Activated T-helper 2 cell treated with anti-CD3 and anti-CD28 coated beads, Interferon-gamma antibody, Interleukin-2, Interleukin-4, amounts not matched to agents 10 μg/mL and 5 μg/mL and 100 μg/mL, durations not matched to agents 14 hours and 24 hours and 36 hours (primary cell): ENCODE data around the gene CRYBA1. TPM values are rescaled to one million over a fixed set of nuclear protein-coding genes. Genes with fewer than 3 reads are reported as not detected.
"Not testable (repeated sequence)": the region's sequence is repeated elsewhere in the genome, so short reads cannot be mapped to it uniquely, and the experiment has no call there.

Source experiments
- DNase-seq: peaks from one replicate; pipeline ENCODE4 v3.0.0; 2021; ENCODE audit warnings: low spot score
- H3K27ac Mint-ChIP-seq: one replicate; pipeline ENCODE4 v1.8.0; 2021; ENCODE audit warnings: mixed read lengths
- H3K27me3 Mint-ChIP-seq: one replicate; pipeline ENCODE4 v1.8.0; 2021; ENCODE audit warnings: low read depth, mixed read lengths
- H3K36me3 Mint-ChIP-seq: one replicate; pipeline ENCODE4 v1.8.0; 2021; ENCODE audit warnings: low read depth, mixed read lengths
- H3K4me1 Mint-ChIP-seq: one replicate; pipeline ENCODE4 v1.8.0; 2021; ENCODE audit warnings: low read depth, mixed read lengths
- H3K4me3 Mint-ChIP-seq: one replicate; pipeline ENCODE4 v1.8.0; 2021; ENCODE audit warnings: low read depth, mild to moderate bottlenecking, moderate library complexity, mixed read lengths
- H3K9me3 Mint-ChIP-seq: one replicate; pipeline ENCODE4 v1.8.0; 2021; ENCODE audit warnings: mixed read lengths
- intact Hi-C: fragments of 100-400 bp; cut with micrococcal nuclease; formaldehyde crosslinking; loops from one replicate; pipeline ENCODE4 v1.15.1; 2023
- total RNA-seq: library from RNA; stranded (reverse); gene quantifications from 2 replicates; pipeline ENCODE4 v1.2.3, GENCODE V29; 2022

CRYBA1 gene
- total RNA-seq, 1 donor from 2014 or later = not detected

GRCh38 chr17:29216181-29216580 lies 30.5 kb upstream of the CRYBA1 start:
- H3K4me1 Mint-ChIP-seq = peaks cover 6% of the 10 kb centered on the region
- intact Hi-C loops = no loop called here

GRCh38 chr17:29216856-29217255 lies 29.8 kb upstream of the CRYBA1 start:
- Mint-ChIP-seq H3K4me3 (no peak overlapping the region), H3K4me1 (peaks cover 6% of the 10 kb centered on the region), H3K27ac (no peak overlapping the region), H3K36me3 (no peaks in the 10 kb centered on the region), H3K9me3 (no peaks in the 10 kb centered on the region), H3K27me3 (peaks cover 3% of the 10 kb centered on the region)
- DNase-seq = no peak
- intact Hi-C loops = no loop called here

More at GRCh38 chr17:29216181-29216580, 30.5 kb upstream of the CRYBA1 start:
- Mint-ChIP-seq H3K27ac (no peak overlapping the region), H3K36me3 (no peaks in the 10 kb centered on the region), H3K9me3 (no peaks in the 10 kb centered on the region), H3K4me3 (no peak overlapping the region), H3K27me3 (peaks cover 3% of the 10 kb centered on the region)
- no peak for DNase-seq

GRCh38 chr17:29219378-29220047 lies 27.1 kb upstream of the CRYBA1 start:
- H3K4me3 Mint-ChIP-seq = no peak overlapping the region
- no peaks in the 10 kb centered on the region for H3K9me3 Mint-ChIP-seq
- DNase-seq = peak; percentile 62
- peaks cover 6% of the 10 kb centered on the region for H3K4me1 Mint-ChIP-seq
- H3K27ac Mint-ChIP-seq = no peak overlapping the region
- H3K27me3 Mint-ChIP-seq = peaks cover 3% of the 10 kb centered on the region
- no peaks in the 10 kb centered on the region for H3K36me3 Mint-ChIP-seq
- intact Hi-C loops = loop anchor here (1.0 kb wide), 1 partner anchor 70 kb away; no protein-coding TSS in a partner anchor

GRCh38 chr17:29221338-29221737 lies 25.3 kb upstream of the CRYBA1 start:
- H3K36me3 Mint-ChIP-seq, DNase-seq, H3K27me3 Mint-ChIP-seq, H3K4me3 Mint-ChIP-seq, H3K9me3 Mint-ChIP-seq, intact Hi-C loops, H3K27ac Mint-ChIP-seq: not testable (repeated sequence)
- H3K4me1 Mint-ChIP-seq = peaks cover 10% of the 10 kb centered on the region

GRCh38 chr17:29225396-29225795 lies 21.3 kb upstream of the CRYBA1 start:
- Mint-ChIP-seq H3K27ac (no peak overlapping the region), H3K9me3 (no peaks in the 10 kb centered on the region), H3K4me3 (no peak overlapping the region), H3K27me3 (peaks cover 5% of the 10 kb centered on the region), H3K36me3 (no peaks in the 10 kb centered on the region), H3K4me1 (peaks cover 4% of the 10 kb centered on the region)
- intact Hi-C loops = no loop called here
- DNase-seq = no peak

GRCh38 chr17:29233301-29233700 lies 13.4 kb upstream of the CRYBA1 start:
- intact Hi-C loops = no loop called here
- DNase-seq = no peak
- no peaks in the 10 kb centered on the region for H3K36me3 Mint-ChIP-seq
- peaks cover 3% of the 10 kb centered on the region for H3K27me3 Mint-ChIP-seq
- no peaks in the 10 kb centered on the region for H3K9me3 Mint-ChIP-seq
- H3K4me3 Mint-ChIP-seq = no peak overlapping the region
- H3K27ac Mint-ChIP-seq = no peak overlapping the region
- no peaks in the 10 kb centered on the region for H3K4me1 Mint-ChIP-seq

GRCh38 chr17:29234972-29235371 lies 11.7 kb upstream of the CRYBA1 start:
- H3K4me1 Mint-ChIP-seq, intact Hi-C loops, DNase-seq, H3K27ac Mint-ChIP-seq, H3K9me3 Mint-ChIP-seq, H3K27me3 Mint-ChIP-seq, H3K36me3 Mint-ChIP-seq, H3K4me3 Mint-ChIP-seq: not testable (repeated sequence)

- peaks cover 4% of the 10 kb centered on the region for H3K4me1 Mint-ChIP-seq
- intact Hi-C loops = no loop called here
- no peaks in the 10 kb centered on the region for H3K36me3 Mint-ChIP-seq
- no peak overlapping the region for H3K4me3 Mint-ChIP-seq
- H3K27me3 Mint-ChIP-seq = peaks cover 2% of the 10 kb centered on the region
- no peak for DNase-seq
- H3K27ac Mint-ChIP-seq = no peak overlapping the region
- H3K9me3 Mint-ChIP-seq = no peaks in the 10 kb centered on the region
These were observed 10.8 kb upstream of the CRYBA1 start for GRCh38 chr17:29235904-29236303.

- H3K4me3 Mint-ChIP-seq = no peak overlapping the region
These were observed 9.1 kb upstream of the CRYBA1 start for GRCh38 chr17:29237476-29238132.

GRCh38 chr17:29238133-29238850 lies 8.4 kb upstream of the CRYBA1 start:
- DNase-seq = no peak
- H3K4me1 Mint-ChIP-seq = peaks cover 6% of the 10 kb centered on the region
- H3K9me3 Mint-ChIP-seq = no peaks in the 10 kb centered on the region
- intact Hi-C loops = no loop called here
- H3K27ac Mint-ChIP-seq = no peak overlapping the region
- H3K27me3 Mint-ChIP-seq = peaks cover 2% of the 10 kb centered on the region
- no peak overlapping the region for H3K4me3 Mint-ChIP-seq
- no peaks in the 10 kb centered on the region for H3K36me3 Mint-ChIP-seq

More at GRCh38 chr17:29237476-29238132, 9.1 kb upstream of the CRYBA1 start:
- DNase-seq = no peak
- H3K36me3 Mint-ChIP-seq = no peaks in the 10 kb centered on the region
- H3K27ac Mint-ChIP-seq = no peak overlapping the region
- peaks cover 6% of the 10 kb centered on the region for H3K4me1 Mint-ChIP-seq
- no peaks in the 10 kb centered on the region for H3K9me3 Mint-ChIP-seq
- peaks cover 2% of the 10 kb centered on the region for H3K27me3 Mint-ChIP-seq
- intact Hi-C loops = no loop called here

- intact Hi-C loops = no loop called here
- H3K4me1 Mint-ChIP-seq = peaks cover 6% of the 10 kb centered on the region
- H3K9me3 Mint-ChIP-seq = no peaks in the 10 kb centered on the region
- H3K27ac Mint-ChIP-seq = no peak overlapping the region
- DNase-seq = no peak
- no peak overlapping the region for H3K4me3 Mint-ChIP-seq
- H3K27me3 Mint-ChIP-seq = no peaks in the 10 kb centered on the region
- H3K36me3 Mint-ChIP-seq = no peaks in the 10 kb centered on the region
These were observed 6.2 kb upstream of the CRYBA1 start for GRCh38 chr17:29240477-29240876.

GRCh38 chr17:29240968-29241963 lies 5.4 kb upstream of the CRYBA1 start:
- no peak for DNase-seq
- Mint-ChIP-seq H3K36me3 (no peaks in the 10 kb centered on the region), H3K9me3 (no peaks in the 10 kb centered on the region), H3K4me1 (peaks cover 6% of the 10 kb centered on the region), H3K4me3 (no peak overlapping the region), H3K27me3 (no peaks in the 10 kb centered on the region), H3K27ac (no peak overlapping the region)
- intact Hi-C loops = no loop called here
